ENCODE measurements around the gene NME9. TPM values are rescaled to one million over a fixed set of nuclear protein-coding genes. Genes with fewer than 3 reads are reported as not detected.

Gene NME9
- total RNA-seq, 1 donor from 2014 or later = not detected

GRCh38 chr3:138365253-138365555 is 35.6 kb upstream of the NME9 start:
- no peak overlapping the region for H3K27ac Mint-ChIP-seq (ENCODE audit: unreplicated experiment)
- TF ChIP-seq CTCF (IDR thresholded peaks at IDR 0.05) = no peak
- H3K27me3 Mint-ChIP-seq (ENCODE audit: low read depth) = no peaks in the 10 kb centered on the region
- no peak for DNase-seq (ENCODE audit: low spot score)
- H3K36me3 Mint-ChIP-seq (ENCODE audit: low read depth) = peaks cover 2% of the 10 kb centered on the region
- H3K4me1 Mint-ChIP-seq (ENCODE audit: low read depth) = peaks cover 33% of the 10 kb centered on the region
- H3K9me3 Mint-ChIP-seq (ENCODE audit: low read depth) = no peaks in the 10 kb centered on the region
- no peak overlapping the region for H3K4me3 Mint-ChIP-seq (ENCODE audit: unreplicated experiment)

- no peak overlapping the region for H3K27ac Mint-ChIP-seq (ENCODE audit: unreplicated experiment)
- no peaks in the 10 kb centered on the region for H3K9me3 Mint-ChIP-seq (ENCODE audit: low read depth)
- H3K36me3 Mint-ChIP-seq (ENCODE audit: low read depth) = peaks cover 2% of the 10 kb centered on the region
- DNase-seq (ENCODE audit: low spot score) = no peak
- TF ChIP-seq CTCF (IDR thresholded peaks at IDR 0.05) = no peak
- peaks cover 33% of the 10 kb centered on the region for H3K4me1 Mint-ChIP-seq (ENCODE audit: low read depth)
- H3K27me3 Mint-ChIP-seq (ENCODE audit: low read depth) = no peaks in the 10 kb centered on the region
- H3K4me3 Mint-ChIP-seq (ENCODE audit: unreplicated experiment) = no peak overlapping the region
Observed at GRCh38 chr3:138364356-138365252, 35.0 kb upstream of the NME9 start.

GRCh38 chr3:138363322-138363721 is 33.7 kb upstream of the NME9 start:
- Mint-ChIP-seq H3K36me3 (ENCODE audit: low read depth) (peaks cover 2% of the 10 kb centered on the region), H3K9me3 (ENCODE audit: low read depth) (no peaks in the 10 kb centered on the region), H3K4me1 (ENCODE audit: low read depth) (peaks cover 39% of the 10 kb centered on the region), H3K27me3 (ENCODE audit: low read depth) (no peaks in the 10 kb centered on the region), H3K27ac (ENCODE audit: unreplicated experiment) (no peak overlapping the region), H3K4me3 (ENCODE audit: unreplicated experiment) (no peak overlapping the region)
- no peak for DNase-seq (ENCODE audit: low spot score)
- TF ChIP-seq CTCF (IDR thresholded peaks at IDR 0.05) = no peak

GRCh38 chr3:138362538-138362937 is 32.9 kb upstream of the NME9 start:
- peaks cover 32% of the 10 kb centered on the region for H3K4me1 Mint-ChIP-seq (ENCODE audit: low read depth)
- no peaks in the 10 kb centered on the region for H3K9me3 Mint-ChIP-seq (ENCODE audit: low read depth)
- no peaks in the 10 kb centered on the region for H3K27me3 Mint-ChIP-seq (ENCODE audit: low read depth)
- no peak for DNase-seq (ENCODE audit: low spot score)
- no peak overlapping the region for H3K4me3 Mint-ChIP-seq (ENCODE audit: unreplicated experiment)
- H3K36me3 Mint-ChIP-seq (ENCODE audit: low read depth) = no peaks in the 10 kb centered on the region
- no peak for TF ChIP-seq CTCF (IDR thresholded peaks at IDR 0.05)
- H3K27ac Mint-ChIP-seq (ENCODE audit: unreplicated experiment) = peak overlapping the region; percentile 5

- no peak for TF ChIP-seq CTCF (IDR thresholded peaks at IDR 0.05)
- H3K4me3 Mint-ChIP-seq (ENCODE audit: unreplicated experiment) = no peak overlapping the region
- H3K27me3 Mint-ChIP-seq (ENCODE audit: low read depth) = no peaks in the 10 kb centered on the region
- H3K36me3 Mint-ChIP-seq (ENCODE audit: low read depth) = no peaks in the 10 kb centered on the region
- peaks cover 38% of the 10 kb centered on the region for H3K4me1 Mint-ChIP-seq (ENCODE audit: low read depth)
- no peak for DNase-seq (ENCODE audit: low spot score)
- no peaks in the 10 kb centered on the region for H3K9me3 Mint-ChIP-seq (ENCODE audit: low read depth)
- peak overlapping the region; percentile 74 for H3K27ac Mint-ChIP-seq (ENCODE audit: unreplicated experiment)
Observed at GRCh38 chr3:138361561-138361971, 31.9 kb upstream of the NME9 start.
